ENCODE results near the gene PDE4B.

- TF ChIP-seq CTCF (IDR thresholded peaks at IDR 0.05) (no peak), POLR2A (IDR thresholded peaks at IDR 0.05) (no peak)
These were observed 575.6 kb downstream of the PDE4B start for GRCh38 chr1:66368261-66368660.
